Measurements from ENCODE around the gene WLS. TPM values are rescaled to one million over a fixed set of nuclear protein-coding genes. Genes with fewer than 3 reads are reported as not detected.

The WLS gene
- total and polyA plus RNA-seq, 2 donors (not counting 1 experiment from before 2014, with no cell fraction given) = 156 to 269 TPM

DNA sequence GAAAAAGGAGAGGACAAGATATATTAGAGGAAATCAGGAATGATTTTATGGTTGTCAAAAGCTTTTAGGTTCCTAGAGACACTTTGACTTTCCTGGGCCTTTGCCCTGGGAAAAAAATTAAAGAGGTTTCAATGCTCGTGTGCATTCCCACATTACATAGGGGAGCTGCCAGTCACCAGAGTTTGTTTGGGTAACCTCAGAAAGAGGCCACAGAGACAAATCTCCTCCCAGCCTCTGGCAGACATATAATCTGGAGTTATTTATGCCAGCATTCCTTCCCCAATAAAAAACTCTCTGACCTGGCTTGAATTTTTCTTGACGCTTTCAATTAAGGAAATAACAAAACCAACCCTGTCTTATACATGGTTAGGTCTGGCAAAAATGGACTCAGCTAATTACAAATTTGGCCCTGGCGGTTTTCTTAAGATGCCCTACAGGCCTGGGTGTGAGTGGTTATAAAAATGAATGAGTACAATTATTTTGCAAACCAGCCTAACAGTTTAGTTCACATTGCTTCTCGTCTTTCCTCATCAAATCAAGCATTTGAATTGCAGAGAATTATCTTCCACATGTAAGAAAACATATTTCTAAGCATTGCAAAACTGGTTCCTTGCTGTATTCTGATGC lies 63.7 kb downstream of the WLS start:
- TF ChIP-seq EZH2 (IDR thresholded peaks at IDR 0.05; ENCODE audit: low read length, missing control alignments) = no peak
- TF ChIP-seq, protein P1, sequence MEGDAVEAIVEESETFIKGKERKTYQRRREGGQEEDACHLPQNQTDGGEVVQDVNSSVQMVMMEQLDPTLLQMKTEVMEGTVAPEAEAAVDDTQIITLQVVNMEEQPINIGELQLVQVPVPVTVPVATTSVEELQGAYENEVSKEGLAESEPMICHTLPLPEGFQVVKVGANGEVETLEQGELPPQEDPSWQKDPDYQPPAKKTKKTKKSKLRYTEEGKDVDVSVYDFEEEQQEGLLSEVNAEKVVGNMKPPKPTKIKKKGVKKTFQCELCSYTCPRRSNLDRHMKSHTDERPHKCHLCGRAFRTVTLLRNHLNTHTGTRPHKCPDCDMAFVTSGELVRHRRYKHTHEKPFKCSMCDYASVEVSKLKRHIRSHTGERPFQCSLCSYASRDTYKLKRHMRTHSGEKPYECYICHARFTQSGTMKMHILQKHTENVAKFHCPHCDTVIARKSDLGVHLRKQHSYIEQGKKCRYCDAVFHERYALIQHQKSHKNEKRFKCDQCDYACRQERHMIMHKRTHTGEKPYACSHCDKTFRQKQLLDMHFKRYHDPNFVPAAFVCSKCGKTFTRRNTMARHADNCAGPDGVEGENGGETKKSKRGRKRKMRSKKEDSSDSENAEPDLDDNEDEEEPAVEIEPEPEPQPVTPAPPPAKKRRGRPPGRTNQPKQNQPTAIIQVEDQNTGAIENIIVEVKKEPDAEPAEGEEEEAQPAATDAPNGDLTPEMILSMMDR (conservative IDR thresholded peaks at IDR 0.05 in 1 of 2, IDR thresholded peaks at IDR 0.05 in 1 of 2; ENCODE audit: low read depth in 1 of 2, low read length in 2 of 2) = no peak
- Histone ChIP-seq H3K27me3 (ENCODE audit: control insufficient read depth, insufficient read depth, low read length) (no peaks in the 10 kb centered on the region), H3K27ac (ENCODE audit: insufficient read depth, low read length) (no peak overlapping the region), H3K9ac (ENCODE audit: insufficient read depth, low read length) (no peak overlapping the region), H4K20me1 (ENCODE audit: control insufficient read depth, extremely low read depth, insufficient read depth, low read length) (no peaks in the 10 kb centered on the region), H3K4me1 (ENCODE audit: control insufficient read depth, extremely low read depth, insufficient read depth, low read length) (peaks cover 10% of the 10 kb centered on the region), H2AFZ (ENCODE audit: low read length) (no peak overlapping the region), H3K4me2 (ENCODE audit: extremely low read depth, insufficient read depth, low read length) (no peak overlapping the region), H3K4me3 (replicated peaks in 1 of 4; ENCODE audit: control extremely low read depth in 1 of 4, insufficient read depth in 1 of 4, low read depth in 3 of 4, low read length in 4 of 4) (no peak overlapping the region), H3K79me2 (ENCODE audit: control insufficient read depth, insufficient read depth, low read length) (peaks cover 26% of the 10 kb centered on the region), H3K9me3 (ENCODE audit: control insufficient read depth, insufficient read depth, low read depth, low read length) (no peaks in the 10 kb centered on the region), H3K36me3 (ENCODE audit: control insufficient read depth, insufficient read depth, low read length) (no peaks in the 10 kb centered on the region)
- peak; percentile 14 to 65 for DNase-seq (ENCODE audit: low read depth in 2 of 2)

DNA sequence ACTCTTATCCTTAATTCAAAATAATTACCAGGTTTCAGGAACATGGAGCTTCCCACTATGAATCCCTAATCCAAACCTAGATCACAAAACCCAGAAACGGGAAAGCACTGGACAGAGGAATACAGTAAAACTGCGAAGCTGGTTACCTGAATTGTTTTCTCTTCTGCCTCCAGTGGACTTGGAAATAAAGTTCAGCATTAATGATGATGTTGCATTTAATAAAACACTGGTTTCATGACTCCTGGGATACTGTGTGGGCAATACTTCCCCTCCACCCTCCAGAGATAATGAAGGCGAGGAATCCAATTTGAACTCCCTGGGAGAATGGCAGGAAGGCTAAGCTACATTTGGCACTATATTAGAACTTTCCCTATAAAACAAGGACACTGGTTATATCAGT lies 65.1 kb downstream of the WLS start:
- no peak for DNase-seq (ENCODE audit: low read depth in 2 of 2)

DNA sequence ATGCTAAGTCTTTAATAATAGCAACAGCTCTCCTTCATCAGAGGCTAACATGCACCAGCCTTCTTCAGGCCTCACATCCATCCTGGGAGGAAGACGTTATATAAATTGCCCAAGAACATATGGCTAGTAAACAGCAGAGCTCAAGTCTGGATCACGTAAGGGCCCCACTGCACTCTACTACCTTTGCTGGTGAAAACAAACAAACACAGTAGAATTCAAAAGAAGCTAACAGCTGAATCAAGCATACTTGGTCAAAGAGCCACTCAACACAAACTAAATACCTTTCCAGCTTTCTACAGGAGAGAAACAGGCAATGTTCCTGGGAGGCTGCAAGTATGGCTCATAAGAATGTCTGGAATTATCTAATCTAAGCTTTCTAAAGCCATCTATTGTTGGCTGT lies 66.0 kb downstream of the WLS start:
- H3K4me1 ChIP-seq (ENCODE audit: control insufficient read depth, extremely low read depth, insufficient read depth, low read length) = no peaks in the 10 kb centered on the region
- peaks cover 26% of the 10 kb centered on the region for H3K79me2 ChIP-seq (ENCODE audit: control insufficient read depth, insufficient read depth, low read length)
- no peaks in the 10 kb centered on the region for H4K20me1 ChIP-seq (ENCODE audit: control insufficient read depth, extremely low read depth, insufficient read depth, low read length)
- H3K4me2 ChIP-seq (ENCODE audit: extremely low read depth, insufficient read depth, low read length) = no peak overlapping the region
- peak in 1 of 2 donors; percentile 59 for DNase-seq (ENCODE audit: low read depth in 2 of 2)
- no peak overlapping the region for H3K27ac ChIP-seq (ENCODE audit: insufficient read depth, low read length)
- TF ChIP-seq, protein P1 (conservative IDR thresholded peaks at IDR 0.05 in 1 of 2, IDR thresholded peaks at IDR 0.05 in 1 of 2; ENCODE audit: low read depth in 1 of 2, low read length in 2 of 2) = no peak
- TF ChIP-seq EZH2 (IDR thresholded peaks at IDR 0.05; ENCODE audit: low read length, missing control alignments) = no peak
- H3K9me3 ChIP-seq (ENCODE audit: control insufficient read depth, insufficient read depth, low read depth, low read length) = no peaks in the 10 kb centered on the region
- no peaks in the 10 kb centered on the region for H3K27me3 ChIP-seq (ENCODE audit: control insufficient read depth, insufficient read depth, low read length)
- H3K36me3 ChIP-seq (ENCODE audit: control insufficient read depth, insufficient read depth, low read length) = peaks cover 10% of the 10 kb centered on the region
- H2AFZ ChIP-seq (ENCODE audit: low read length) = no peak overlapping the region
- H3K9ac ChIP-seq (ENCODE audit: insufficient read depth, low read length) = no peak overlapping the region
- H3K4me3 ChIP-seq (replicated peaks in 1 of 4; ENCODE audit: control extremely low read depth in 1 of 4, insufficient read depth in 1 of 4, low read depth in 3 of 4, low read length in 4 of 4) = no peak overlapping the region

More for the DNA sequence above, 65.1 kb downstream of the WLS start:
- H3K36me3 ChIP-seq (ENCODE audit: control insufficient read depth, insufficient read depth, low read length) = peaks cover 7% of the 10 kb centered on the region
- no peaks in the 10 kb centered on the region for H3K9me3 ChIP-seq (ENCODE audit: control insufficient read depth, insufficient read depth, low read depth, low read length)
- no peak overlapping the region for H2AFZ ChIP-seq (ENCODE audit: low read length)
- H3K79me2 ChIP-seq (ENCODE audit: control insufficient read depth, insufficient read depth, low read length) = peaks cover 26% of the 10 kb centered on the region
- H3K4me2 ChIP-seq (ENCODE audit: extremely low read depth, insufficient read depth, low read length) = no peak overlapping the region
- H3K4me1 ChIP-seq (ENCODE audit: control insufficient read depth, extremely low read depth, insufficient read depth, low read length) = no peaks in the 10 kb centered on the region
- TF ChIP-seq, protein P1 (conservative IDR thresholded peaks at IDR 0.05 in 1 of 2, IDR thresholded peaks at IDR 0.05 in 1 of 2; ENCODE audit: low read depth in 1 of 2, low read length in 2 of 2) = no peak
- TF ChIP-seq EZH2 (IDR thresholded peaks at IDR 0.05; ENCODE audit: low read length, missing control alignments) = no peak
- H3K27me3 ChIP-seq (ENCODE audit: control insufficient read depth, insufficient read depth, low read length) = no peaks in the 10 kb centered on the region
- no peak overlapping the region for H3K4me3 ChIP-seq (replicated peaks in 1 of 4; ENCODE audit: control extremely low read depth in 1 of 4, insufficient read depth in 1 of 4, low read depth in 3 of 4, low read length in 4 of 4)
- H3K27ac ChIP-seq (ENCODE audit: insufficient read depth, low read length) = no peak overlapping the region
- H3K9ac ChIP-seq (ENCODE audit: insufficient read depth, low read length) = no peak overlapping the region
- H4K20me1 ChIP-seq (ENCODE audit: control insufficient read depth, extremely low read depth, insufficient read depth, low read length) = no peaks in the 10 kb centered on the region

Data from fibroblast of lung (primary cell).